Lung (tissue), 12 donors: ENCODE results near the gene YIPF2. TPM values are rescaled to one million over a fixed set of nuclear protein-coding genes. Genes with fewer than 3 reads are reported as not detected.

ENCODE experiments used
- ATAC-seq: fragments of 200-7000 bp; cut with Tn5 transposase; one replicate; pipeline ENCODE4 v1.9.1; 2020; ENCODE audit warnings: moderate number of reproducible peaks; ENCODE audit not compliant: insufficient read depth, low FRiP score
- DNase-seq, 3 donors: peaks; one replicate each; pipeline ENCODE4 v3.0.0-alpha.2; 2013 to 2017
- H3K27ac ChIP-seq, 2 donors: one replicate each; pipeline ENCODE4 v1.5.1; 2013; ENCODE audit warnings: mild to moderate bottlenecking in 2 of 2, moderate library complexity in 2 of 2, control low read depth in 1 of 2, inconsistent platforms in 1 of 2, low read depth in 1 of 2, low read length in 1 of 2
- H3K27me3 ChIP-seq, 3 donors: one replicate each; pipeline ENCODE4 v1.5.1; 2013; ENCODE audit warnings: low read length in 2 of 3; ENCODE audit not compliant: control insufficient read depth in 3 of 3, insufficient read depth in 3 of 3
- H3K36me3 ChIP-seq, 4 donors: one replicate each; pipeline ENCODE4 v1.5.1; 2013; ENCODE audit warnings: low read length in 4 of 4, mild to moderate bottlenecking in 1 of 4, moderate library complexity in 1 of 4; ENCODE audit not compliant: control insufficient read depth in 4 of 4, insufficient read depth in 4 of 4
- H3K4me1 ChIP-seq, 5 donors: one replicate each; pipeline ENCODE4 v1.5.1; 2013; ENCODE audit warnings: low read length in 5 of 5, mild to moderate bottlenecking in 2 of 5, moderate library complexity in 1 of 5; ENCODE audit not compliant: control insufficient read depth in 5 of 5, insufficient read depth in 5 of 5
- H3K4me3 ChIP-seq: one replicate; pipeline ENCODE4 v1.5.1; 2013; ENCODE audit warnings: mild to moderate bottlenecking, control low read depth, moderate library complexity
- H3K9ac ChIP-seq, 2 donors: one replicate each; pipeline ENCODE4 v1.5.1; 2013; ENCODE audit warnings: low read length in 2 of 2, control low read depth in 1 of 2; ENCODE audit not compliant: insufficient read depth in 1 of 2
- H3K9me3 ChIP-seq, 4 donors: one replicate each; pipeline ENCODE4 v1.5.1; 2013; ENCODE audit warnings: low read length in 3 of 4, mild to moderate bottlenecking in 1 of 4, moderate library complexity in 1 of 4; ENCODE audit not compliant: control insufficient read depth in 4 of 4, insufficient read depth in 3 of 4
- WGBS, 2 donors: extraction: QIAGEN DNeasy Blood & Tissue Kit; methylation state at CpG; one replicate each; pipeline ENCODE4 v1.1.7; 2013; 5-methylcytosine and 5-hydroxymethylcytosine counted together
- polyA plus RNA-seq, 2 donors: library from polyadenylated mRNA; stranded (reverse); fragments of 200-250 nt; gene quantifications; one replicate each; pipeline ENCODE4 v1.2.1, GENCODE V29; 2013
- total RNA-seq, 2 donors: library from RNA; depleted of rRNA in 1 of 2; stranded (reverse); fragments of >200 nt in 1 of 2; gene quantifications; one replicate each; pipeline ENCODE4 v1.2.1, GENCODE V29; 2014 to 2021
- TF ChIP-seq, protein P1 (sequence below): IDR thresholded peaks from 2 replicates; pipeline ENCODE4 v1.5.1; 2012; ENCODE audit warnings: mild to moderate bottlenecking; ENCODE audit errors: control extremely low read depth, extremely low read depth
- donor health status: control.
- donor health status: control.
- donor health status: Bipolar disorder and iron deficiency.
- donor health status: healthy.
- donor health status: DM: yes; HTN: yes; CAD: no.

The YIPF2 gene
- total and polyA plus RNA-seq, 4 donors: 54.7 to 77.8 (median 67.4) TPM

DNA sequence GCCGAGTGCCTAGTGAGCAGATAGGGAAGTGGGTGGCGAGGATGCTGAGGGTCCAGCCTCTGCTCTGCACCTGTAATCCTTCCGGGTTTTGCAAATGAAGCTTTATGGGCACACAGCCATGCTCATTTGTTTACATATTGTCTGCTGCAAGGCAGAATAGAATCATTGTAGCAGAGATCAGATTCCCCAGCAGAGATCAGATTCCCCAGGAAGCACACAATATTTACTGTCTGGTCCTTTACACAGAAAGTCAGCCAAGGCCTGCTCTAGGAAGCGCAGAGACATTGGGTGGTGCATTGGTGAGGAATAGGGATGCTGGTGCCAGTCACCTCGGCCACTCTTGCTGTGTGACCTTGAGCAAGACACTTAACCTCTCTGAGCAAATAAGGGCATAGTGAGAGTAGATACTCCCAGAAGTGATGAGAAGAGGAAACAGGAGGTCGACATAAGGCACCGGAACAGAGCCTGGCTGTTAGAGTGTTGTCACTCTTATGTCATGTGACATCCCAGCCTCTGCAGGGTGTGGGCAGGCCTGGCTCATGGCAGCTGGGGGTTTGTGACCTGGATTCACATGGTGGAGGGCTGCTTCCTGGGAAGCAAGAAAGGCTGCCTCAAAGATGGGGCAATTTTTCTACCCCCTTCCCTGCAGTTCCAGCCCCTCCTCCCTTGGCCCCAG is 31.4 kb downstream of the YIPF2 start:
- TF ChIP-seq, protein P1, sequence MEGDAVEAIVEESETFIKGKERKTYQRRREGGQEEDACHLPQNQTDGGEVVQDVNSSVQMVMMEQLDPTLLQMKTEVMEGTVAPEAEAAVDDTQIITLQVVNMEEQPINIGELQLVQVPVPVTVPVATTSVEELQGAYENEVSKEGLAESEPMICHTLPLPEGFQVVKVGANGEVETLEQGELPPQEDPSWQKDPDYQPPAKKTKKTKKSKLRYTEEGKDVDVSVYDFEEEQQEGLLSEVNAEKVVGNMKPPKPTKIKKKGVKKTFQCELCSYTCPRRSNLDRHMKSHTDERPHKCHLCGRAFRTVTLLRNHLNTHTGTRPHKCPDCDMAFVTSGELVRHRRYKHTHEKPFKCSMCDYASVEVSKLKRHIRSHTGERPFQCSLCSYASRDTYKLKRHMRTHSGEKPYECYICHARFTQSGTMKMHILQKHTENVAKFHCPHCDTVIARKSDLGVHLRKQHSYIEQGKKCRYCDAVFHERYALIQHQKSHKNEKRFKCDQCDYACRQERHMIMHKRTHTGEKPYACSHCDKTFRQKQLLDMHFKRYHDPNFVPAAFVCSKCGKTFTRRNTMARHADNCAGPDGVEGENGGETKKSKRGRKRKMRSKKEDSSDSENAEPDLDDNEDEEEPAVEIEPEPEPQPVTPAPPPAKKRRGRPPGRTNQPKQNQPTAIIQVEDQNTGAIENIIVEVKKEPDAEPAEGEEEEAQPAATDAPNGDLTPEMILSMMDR: no peak
- DNase-seq: no peak
- Histone ChIP-seq H3K36me3 (no peaks in the 10 kb centered on the region), H3K9me3 (no peaks in the 10 kb centered on the region), H3K4me3 (no peak overlapping the region), H3K27ac (no peak overlapping the region), H3K4me1 (peaks cover 0 to 7% (median 4%) of the 10 kb centered on the region in 5 donors), H3K9ac (no peak overlapping the region), H3K27me3 (no peaks in the 10 kb centered on the region)
- no peak for ATAC-seq
- WGBS, 2 donors: 45 to 52% methylated on average over 7 of the region's 7 CpGs

DNA sequence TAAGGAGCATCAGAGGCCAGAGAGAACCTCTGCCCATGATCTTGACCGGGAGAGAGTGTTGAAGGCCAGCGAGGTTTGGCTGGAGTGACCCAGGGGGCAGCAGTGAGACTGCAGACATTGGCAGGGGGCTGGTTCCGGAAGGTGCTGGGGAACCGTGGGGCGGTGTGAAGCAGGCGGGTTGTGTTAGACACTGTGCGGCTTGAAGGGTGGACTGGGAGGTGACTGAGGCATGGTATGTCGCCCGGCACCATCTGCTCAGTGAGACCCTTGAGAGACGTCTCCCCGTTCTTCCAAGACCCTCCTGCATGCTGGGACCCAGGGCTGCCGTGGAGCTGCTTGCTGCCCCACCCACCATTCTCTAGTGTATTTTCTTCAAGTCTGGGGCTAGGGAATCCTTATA is 32.5 kb downstream of the YIPF2 start:
- peaks cover 5 to 16% (median 7%) of the 10 kb centered on the region in 5 donors for H3K4me1 ChIP-seq
- H3K9me3 ChIP-seq: no peaks in the 10 kb centered on the region
- TF ChIP-seq, protein P1: no peak
- H3K36me3 ChIP-seq: no peaks in the 10 kb centered on the region
- H3K4me3 ChIP-seq: no peak overlapping the region
- H3K9ac ChIP-seq: no peak overlapping the region
- DNase-seq: no peak
- 88 to 91% methylated on average over 12 of the region's 12 CpGs for WGBS, 2 donors
- ATAC-seq: no peak
- H3K27ac ChIP-seq: no peak overlapping the region
- no peaks in the 10 kb centered on the region for H3K27me3 ChIP-seq

DNA sequence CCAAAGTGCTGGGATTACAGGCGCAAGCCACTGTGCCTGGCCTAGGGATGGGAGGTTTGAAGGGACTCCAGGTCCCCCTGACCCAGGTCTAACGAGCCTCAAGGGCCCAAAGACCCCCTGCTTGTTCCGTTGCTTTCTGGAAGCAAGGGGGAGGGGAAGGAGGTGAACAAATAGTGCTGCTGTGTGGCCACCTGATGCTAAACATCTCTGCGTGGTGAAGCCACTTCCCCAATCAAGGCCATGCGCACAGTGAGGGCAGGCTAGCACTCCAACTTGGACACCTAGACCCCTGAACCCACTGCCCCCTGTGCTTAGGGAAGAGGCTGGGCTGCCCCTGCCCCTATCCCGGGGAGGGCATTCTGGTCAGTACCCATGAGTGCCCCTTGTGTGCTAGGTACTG is 33.1 kb downstream of the YIPF2 start:
- Histone ChIP-seq H3K27me3 (no peaks in the 10 kb centered on the region), H3K36me3 (no peaks in the 10 kb centered on the region), H3K4me3 (no peak overlapping the region), H3K4me1 (peaks cover 6 to 18% (median 9%) of the 10 kb centered on the region in 5 donors), H3K27ac (no peak overlapping the region), H3K9me3 (no peaks in the 10 kb centered on the region), H3K9ac (no peak overlapping the region)
- DNase-seq (no peak), ATAC-seq (no peak)
- TF ChIP-seq, protein P1: no peak
- 74 to 88% methylated on average over 6 of the region's 6 CpGs for WGBS, 2 donors

DNA sequence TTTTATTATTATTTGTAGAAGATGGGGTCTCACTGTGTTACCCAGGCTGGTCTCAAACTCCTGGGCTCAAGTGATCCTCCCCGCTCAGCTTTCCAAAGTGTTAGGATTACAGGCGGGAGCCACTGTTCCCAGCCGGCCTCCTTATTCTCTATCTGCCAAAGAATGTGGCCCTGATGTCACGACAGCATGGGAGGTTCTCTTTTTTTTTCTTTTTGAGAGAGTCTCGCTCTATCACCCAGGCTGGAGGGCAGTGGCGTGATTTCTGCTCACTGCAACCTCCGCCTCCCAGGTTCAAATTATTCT is 33.6 kb downstream of the YIPF2 start:
- H3K4me3 ChIP-seq: no peak overlapping the region
- no peak overlapping the region for H3K9ac ChIP-seq
- H3K27me3 ChIP-seq: no peaks in the 10 kb centered on the region
- H3K9me3 ChIP-seq: no peaks in the 10 kb centered on the region
- no peak overlapping the region for H3K27ac ChIP-seq
- 91 to 92% methylated on average over 7 of the region's 7 CpGs for WGBS, 2 donors
- no peaks in the 10 kb centered on the region for H3K36me3 ChIP-seq
- H3K4me1 ChIP-seq: peaks cover 6 to 18% (median 9%) of the 10 kb centered on the region in 5 donors
- no peak for ATAC-seq
- no peak for DNase-seq
- TF ChIP-seq, protein P1: no peak
